ENCODE measurements around the gene MRPL37.

Gene MRPL37

DNA sequence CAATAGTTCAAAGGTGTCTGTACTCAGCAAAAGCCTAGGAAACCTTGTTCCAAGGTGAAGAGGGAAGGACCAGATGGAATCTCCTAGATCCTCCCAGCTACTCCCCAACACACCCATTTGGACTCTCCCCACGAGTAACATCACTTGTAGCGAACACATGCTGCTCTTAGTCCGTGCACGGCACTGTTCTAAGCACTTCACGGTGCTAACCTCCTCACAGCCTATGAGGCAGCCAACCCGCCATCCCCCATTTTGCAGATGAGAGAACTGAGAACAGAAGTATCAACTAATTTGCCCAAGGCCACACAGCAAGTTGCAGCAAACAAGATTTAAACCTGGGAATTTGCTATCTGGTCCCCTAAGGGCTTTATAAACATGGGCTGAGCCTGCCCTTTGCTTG, 24.3 kb downstream of the MRPL37 start:
- no peak for DNase-seq (ENCODE audit: low read depth, low spot score)
- TF ChIP-seq, protein P1, sequence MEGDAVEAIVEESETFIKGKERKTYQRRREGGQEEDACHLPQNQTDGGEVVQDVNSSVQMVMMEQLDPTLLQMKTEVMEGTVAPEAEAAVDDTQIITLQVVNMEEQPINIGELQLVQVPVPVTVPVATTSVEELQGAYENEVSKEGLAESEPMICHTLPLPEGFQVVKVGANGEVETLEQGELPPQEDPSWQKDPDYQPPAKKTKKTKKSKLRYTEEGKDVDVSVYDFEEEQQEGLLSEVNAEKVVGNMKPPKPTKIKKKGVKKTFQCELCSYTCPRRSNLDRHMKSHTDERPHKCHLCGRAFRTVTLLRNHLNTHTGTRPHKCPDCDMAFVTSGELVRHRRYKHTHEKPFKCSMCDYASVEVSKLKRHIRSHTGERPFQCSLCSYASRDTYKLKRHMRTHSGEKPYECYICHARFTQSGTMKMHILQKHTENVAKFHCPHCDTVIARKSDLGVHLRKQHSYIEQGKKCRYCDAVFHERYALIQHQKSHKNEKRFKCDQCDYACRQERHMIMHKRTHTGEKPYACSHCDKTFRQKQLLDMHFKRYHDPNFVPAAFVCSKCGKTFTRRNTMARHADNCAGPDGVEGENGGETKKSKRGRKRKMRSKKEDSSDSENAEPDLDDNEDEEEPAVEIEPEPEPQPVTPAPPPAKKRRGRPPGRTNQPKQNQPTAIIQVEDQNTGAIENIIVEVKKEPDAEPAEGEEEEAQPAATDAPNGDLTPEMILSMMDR (IDR thresholded peaks at IDR 0.05; ENCODE audit: insufficient read depth, low read length, missing control alignments), result no peak
- H3K4me3 ChIP-seq (ENCODE audit: low read depth, low read length), result no peak overlapping the region
- POLR2A ChIA-PET, result no interaction called here
- CTCF ChIA-PET, result no interaction called here

DNA sequence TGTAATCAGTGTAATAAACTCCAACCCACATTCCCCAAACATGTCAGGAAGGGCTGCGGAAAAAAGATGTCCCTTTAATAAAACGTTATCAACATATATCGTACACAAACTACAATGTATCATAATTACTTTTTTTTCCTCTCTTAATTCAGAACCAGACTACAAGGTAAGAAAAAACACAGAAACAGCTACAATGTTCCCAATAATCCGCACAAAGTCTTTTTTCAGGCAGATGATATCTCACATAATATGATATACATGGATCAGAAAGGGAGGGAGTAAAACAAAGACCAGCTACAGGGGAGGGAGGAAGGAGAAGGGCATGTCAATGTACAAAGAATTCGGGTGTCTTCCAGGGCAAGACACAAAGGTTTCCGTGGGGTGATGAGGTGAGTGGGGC, 25.4 kb downstream of the MRPL37 start:
- POLR2A ChIA-PET, result no interaction called here
- CTCF ChIA-PET, result no interaction called here
- no peak overlapping the region for H3K4me3 ChIP-seq (ENCODE audit: low read depth, low read length)

DNA sequence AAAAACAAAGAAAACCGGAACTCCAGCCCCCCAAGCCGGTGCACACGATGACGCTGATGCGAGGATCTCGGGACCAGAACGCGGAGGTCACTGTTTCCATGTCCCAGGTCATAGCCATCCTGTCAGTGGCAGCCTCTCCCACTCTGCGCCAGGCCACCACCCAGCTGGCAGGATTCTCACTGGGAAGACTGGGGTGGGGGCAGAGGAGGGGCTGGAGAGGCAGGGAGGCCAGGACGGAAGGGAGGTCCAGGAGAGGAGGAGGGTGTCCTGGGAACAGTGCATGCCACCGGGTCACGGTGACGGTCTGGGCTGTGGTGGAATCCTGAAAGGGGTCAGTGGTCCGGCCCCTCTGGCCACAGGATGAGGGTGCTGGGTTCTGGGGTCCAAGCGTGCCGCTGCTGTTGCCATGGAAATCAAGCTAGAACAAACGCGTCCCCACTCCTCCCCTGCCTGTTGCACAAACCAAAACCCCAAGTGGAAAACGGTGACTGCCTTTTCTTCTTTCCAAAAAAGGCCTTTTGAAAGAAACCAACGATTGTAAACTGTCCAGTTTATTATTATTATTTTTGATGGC, 26.1 kb downstream of the MRPL37 start:
- POLR2A ChIA-PET, result interaction anchor here (0.9 kb wide), 1 partner anchor 182 kb away, joined by 4 read pairs; no protein-coding TSS in a partner anchor
- no peak overlapping the region for H3K4me3 ChIP-seq (ENCODE audit: low read depth, low read length)
- CTCF ChIA-PET, result interaction anchor here (3.8 kb wide), 1 partner anchor 263 kb away, joined by 15 read pairs; no protein-coding TSS in a partner anchor
- DNase-seq (ENCODE audit: low read depth, low spot score), result no peak
- TF ChIP-seq, protein P1 (IDR thresholded peaks at IDR 0.05; ENCODE audit: insufficient read depth, low read length, missing control alignments), result no peak

More for the DNA sequence above, 25.4 kb downstream of the MRPL37 start:
- DNase-seq (ENCODE audit: low read depth, low spot score), result no peak
- TF ChIP-seq, protein P1 (IDR thresholded peaks at IDR 0.05; ENCODE audit: insufficient read depth, low read length, missing control alignments), result no peak

DNA sequence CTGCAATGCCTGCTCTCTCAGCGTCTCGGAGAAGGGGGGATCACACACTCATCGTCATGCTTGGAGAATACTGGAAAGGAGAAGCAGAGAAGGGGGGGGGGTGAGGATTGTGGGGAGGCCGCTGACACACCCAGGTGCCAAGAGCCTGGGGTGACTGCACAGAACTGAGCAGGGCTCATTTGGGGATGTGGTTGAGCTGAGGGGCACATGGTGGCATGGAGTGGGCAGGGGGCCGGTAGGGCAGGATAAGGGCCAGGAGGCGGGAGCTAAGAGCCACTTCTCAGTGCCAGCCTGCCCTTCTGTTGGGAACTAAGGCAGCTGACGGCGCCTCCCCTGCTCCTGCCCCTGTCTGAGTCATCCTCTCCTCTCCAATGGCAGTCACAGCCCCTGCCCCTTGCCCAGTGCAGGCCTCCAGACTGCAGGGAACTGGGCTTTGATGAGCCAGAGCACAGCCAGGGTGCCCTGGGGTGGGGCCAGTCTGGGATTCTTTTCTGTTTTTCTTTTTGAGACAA, 27.2 kb downstream of the MRPL37 start:
- ChIA-PET POLR2A (interaction anchor here (0.9 kb wide), 1 partner anchor 181 kb away, joined by 4 read pairs; no protein-coding TSS in a partner anchor), CTCF (interaction anchor here (0.8 to 3.8 kb wide), 2 partner anchors 176 to 262 kb away, joined by 5 to 15 read pairs; no protein-coding TSS in a partner anchor)
- no peak overlapping the region for H3K4me3 ChIP-seq (ENCODE audit: low read depth, low read length)
- TF ChIP-seq, protein P1 (IDR thresholded peaks at IDR 0.05; ENCODE audit: insufficient read depth, low read length, missing control alignments), result no peak
- DNase-seq (ENCODE audit: low read depth, low spot score), result no peak

DNA sequence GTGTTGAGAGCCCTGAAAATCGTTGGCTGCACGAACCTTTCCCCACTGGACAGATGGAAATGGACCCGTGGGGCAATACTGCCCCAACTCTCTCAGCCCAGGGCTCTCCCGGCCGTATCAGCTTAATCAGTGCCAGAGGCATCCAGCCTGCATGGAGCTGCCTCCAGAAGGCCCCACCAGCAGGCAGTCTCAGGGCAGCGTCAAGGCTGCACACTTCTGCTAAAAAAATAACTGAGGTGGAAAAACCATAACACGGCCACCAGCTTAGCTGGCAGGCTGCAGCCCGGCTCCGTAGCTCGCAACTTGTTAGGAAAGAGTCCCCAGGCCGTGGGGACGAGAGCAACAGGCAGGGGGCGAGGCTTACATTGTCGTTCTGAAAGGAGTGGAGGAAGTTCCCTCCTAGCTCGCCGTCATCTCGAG, 27.9 kb downstream of the MRPL37 start:
- ChIA-PET POLR2A (no interaction called here), CTCF (interaction anchor here (0.8 to 3.8 kb wide), 3 partner anchors 13 to 262 kb away, joined by 5 to 15 read pairs (median 9); no protein-coding TSS in a partner anchor)
- DNase-seq (ENCODE audit: low read depth, low spot score), result no peak
- TF ChIP-seq, protein P1 (IDR thresholded peaks at IDR 0.05; ENCODE audit: insufficient read depth, low read length, missing control alignments), result no peak
- H3K4me3 ChIP-seq (ENCODE audit: low read depth, low read length), result no peak overlapping the region

DNA sequence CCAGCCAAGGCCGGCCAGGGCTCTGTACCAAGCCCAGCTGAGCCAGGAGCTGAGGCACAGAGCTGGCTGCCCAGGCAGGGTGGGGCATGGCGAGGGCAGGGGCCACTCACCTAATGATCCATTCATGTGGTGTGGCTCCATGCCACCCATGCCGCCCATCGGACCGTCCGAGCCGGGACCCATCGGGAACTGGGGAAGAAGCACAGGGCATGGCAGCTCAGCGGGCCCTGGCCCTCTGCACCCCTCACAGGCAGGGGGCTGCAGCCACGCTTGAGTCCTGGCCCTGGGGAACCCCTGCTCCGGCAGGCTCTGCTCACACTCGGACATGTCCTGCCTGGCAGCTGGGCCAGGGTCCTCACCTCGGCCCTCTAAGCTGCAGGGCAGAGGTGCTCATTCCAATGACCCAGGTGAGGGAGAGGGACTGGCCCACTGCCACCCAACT, 28.7 kb downstream of the MRPL37 start:
- TF ChIP-seq, protein P1 (IDR thresholded peaks at IDR 0.05; ENCODE audit: insufficient read depth, low read length, missing control alignments), result no peak
- no peak overlapping the region for H3K4me3 ChIP-seq (ENCODE audit: low read depth, low read length)
- no peak for DNase-seq (ENCODE audit: low read depth, low spot score)
- ChIA-PET POLR2A (no interaction called here), CTCF (interaction anchor here (1.8 to 3.8 kb wide), 2 partner anchors 12 to 261 kb away, joined by 9 to 15 read pairs; no protein-coding TSS in a partner anchor)
